PC-3 (cell line): ENCODE data around the gene RCAN1.

Experiments used
- CTCF ChIP-seq: fragments of 300-600 bp; sonication (generic); conservative IDR thresholded peaks from 2 replicates; pipeline ENCODE4 v1.5.1; 2017; ENCODE audit warnings: antibody characterized with exemption, low read depth, mild to moderate bottlenecking, low read length
- EZH2 ChIP-seq: fragments of 300-600 bp; sonication (generic); IDR thresholded peaks from one replicate; pipeline ENCODE4 v1.6.1; 2017; ENCODE audit warnings: antibody characterized with exemption, mild to moderate bottlenecking, low read length; ENCODE audit not compliant: unreplicated experiment
- EZH2phosphoT487 ChIP-seq: fragments of 300-600 bp; sonication (generic); IDR thresholded peaks from 2 replicates; pipeline ENCODE4 v1.6.1; 2018; ENCODE audit warnings: mild to moderate bottlenecking, antibody characterized with exemption, low read length, borderline replicate concordance

GRCh38 chr21:34569381-34569979, 45.4 kb downstream of the RCAN1 start:
- TF ChIP-seq CTCF (no peak), EZH2phosphoT487 (no peak), EZH2 (no peak)
